Heart right ventricle (tissue), 16 donors: ENCODE data around the gene POU6F2. TPM values are rescaled to one million over a fixed set of nuclear protein-coding genes. Genes with fewer than 3 reads are reported as not detected.

Experiments used
- ATAC-seq, 8 donors: fragments of 200-7000 bp; cut with Tn5 transposase; one replicate each; pipeline ENCODE4 v1.9.1; 2020; ENCODE audit warnings: mild to moderate bottlenecking in 8 of 8, moderate library complexity in 8 of 8, moderate number of reproducible peaks in 1 of 8
- DNase-seq, 2 donors: peaks; one replicate each; pipeline ENCODE4 v3.0.0-alpha.2; 2020
- H3K27ac ChIP-seq, 10 donors: fragments of 200-600 bp; sonication (generic) in 2 of 10; one replicate each; pipeline versions ENCODE4 v1.5.0 to v1.8.0; 2020 to 2022; ENCODE audit warnings: mild to moderate bottlenecking in 3 of 10
- H3K27me3 ChIP-seq, 7 donors: fragments of 200-600 bp; one replicate each; pipeline ENCODE4 v1.8.0; 2021 to 2022; ENCODE audit warnings: mild to moderate bottlenecking in 2 of 7
- H3K36me3 ChIP-seq, 9 donors: fragments of 200-600 bp; sonication (generic) in 1 of 9; one replicate each; pipeline versions ENCODE4 v1.5.0 to v1.8.0; 2020 to 2022; ENCODE audit warnings: mild to moderate bottlenecking in 2 of 9
- H3K4me1 ChIP-seq, 9 donors: fragments of 200-600 bp; sonication (generic) in 1 of 9; one replicate each; pipeline versions ENCODE4 v1.5.0 to v1.8.0; 2020 to 2022; ENCODE audit warnings: mild to moderate bottlenecking in 4 of 9
- H3K4me3 ChIP-seq, 10 donors: fragments of 200-600 bp; sonication (generic) in 2 of 10; one replicate each; pipeline versions ENCODE4 v1.5.0 to v1.8.0; 2020 to 2022; ENCODE audit warnings: mild to moderate bottlenecking in 7 of 10, moderate library complexity in 2 of 10
- H3K9me3 ChIP-seq, 11 donors: fragments of 200-600 bp in 10 of 11; sonication (generic) in 2 of 11; one replicate each; pipeline versions ENCODE4 v1.5.0 to v1.8.0; 2013 to 2022; ENCODE audit warnings: mild to moderate bottlenecking in 2 of 11, control low read depth in 1 of 11, moderate library complexity in 1 of 11
- WGBS, 2 donors: extraction: QIAGEN DNeasy Blood & Tissue Kit; methylation state at CpG; one replicate each; pipeline ENCODE4 v1.1.7; 2013; ENCODE audit warnings: inconsistent platforms in 1 of 2; 5-methylcytosine and 5-hydroxymethylcytosine counted together
- intact Hi-C, 10 donors: fragments of 100-400 bp; cut with DNase I; formaldehyde crosslinking; loops; one replicate each; pipeline versions ENCODE4 v1.11.1 to v1.14.2; 2022
- polyA plus RNA-seq, 2 donors: library from polyadenylated mRNA; stranded (reverse); fragments of 200-250 nt; gene quantifications; one replicate each; pipeline ENCODE4 v1.2.3, GENCODE V29; 2013
- total RNA-seq, 10 donors: library from RNA; stranded (reverse); fragmentation: NEBNext Ultra II Directional in 3 of 10; extraction: Animal tissue kit (Norgen Biotek cat#: 25700) in 3 of 10; gene quantifications; one replicate each; pipeline versions ENCODE4 v1.2.1 to v1.2.4, GENCODE V29; 2021 to 2023
- TF ChIP-seq, protein P1 (sequence below), 9 donors: fragments of 200-600 bp; sonication (generic) in 2 of 9; IDR thresholded peaks; one replicate each; pipeline versions ENCODE4 v1.5.0 to v1.8.0; 2021 to 2022; ENCODE audit warnings: antibody characterized with exemption in 9 of 9, mild to moderate bottlenecking in 5 of 9, moderate library complexity in 1 of 9
- donor health status: Arrhythmogenic right ventricular cardiomyopathy.
- donor health status: ischemic (EF 13 %, LVEDD 7.1; RV severe dilation, severe dysfunction).
- donor health status: healthy with polysubstance abuse.
- donor health status: DM: no; HTN: yes; CAD: no.
- donor health status: DM: no; HTN: no; CAD: no.
- donor health status: ischemic (EF 25% LVEDD 6.9; RV normal size, moderate dysfunction).
- donor health status: ischemic (EF 25% LVEDD 5.7; RV mildly dilated, moderate dysfunction).
- donor health status: healthy.
- donor health status: DM: yes; HTN: yes; CAD: no.
- donor health status: Ischemic cardiomyopathy.
- donor health status: ischemic (EF 35%, LVEDD 5.7; RV mildly dilated, moderate dysfunction).
- donor health status: nonischemic (EF 11% LVEDD 7.7; RV severe dilation, severe dysfunction).
- donor health status: DM: yes; HTN: yes; CAD: no.
- donor health status: PGD.
- donor health status: ischemic (EF 29% LVEDD 5.4; RV normal size, mild dysfunction).
- donor health status: nonischemic (EF 23%, LVEDD 6.1; RV moderate dilation, normal function).

The POU6F2 gene
- total and polyA plus RNA-seq, 12 donors = under 0.01 to 0.83 (median 0.34) TPM

DNA sequence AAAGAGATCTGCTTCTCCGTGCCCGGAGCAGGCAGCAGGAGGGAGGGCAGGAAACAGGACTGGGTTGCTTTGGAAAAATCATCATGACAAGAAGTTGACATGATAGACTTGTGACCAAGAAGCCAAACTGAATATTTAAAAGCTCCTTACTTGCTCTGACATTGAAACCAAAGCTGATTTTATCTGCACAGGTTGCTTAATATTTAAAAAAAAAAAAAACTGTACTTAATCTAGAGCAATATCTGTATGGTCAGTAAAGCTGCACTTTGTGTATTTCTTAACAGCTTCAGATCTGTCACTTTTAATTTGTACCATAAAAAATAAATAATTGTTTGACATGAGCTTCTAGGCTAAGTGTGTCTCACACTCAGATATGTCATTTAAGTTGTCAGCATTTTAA is 490.6 kb downstream of the POU6F2 start:
- no peak overlapping the region for H3K27ac ChIP-seq
- WGBS, 2 donors = 39 to 59% methylated on average over 2 of the region's 2 CpGs
- no peak for DNase-seq
- TF ChIP-seq, protein P1, sequence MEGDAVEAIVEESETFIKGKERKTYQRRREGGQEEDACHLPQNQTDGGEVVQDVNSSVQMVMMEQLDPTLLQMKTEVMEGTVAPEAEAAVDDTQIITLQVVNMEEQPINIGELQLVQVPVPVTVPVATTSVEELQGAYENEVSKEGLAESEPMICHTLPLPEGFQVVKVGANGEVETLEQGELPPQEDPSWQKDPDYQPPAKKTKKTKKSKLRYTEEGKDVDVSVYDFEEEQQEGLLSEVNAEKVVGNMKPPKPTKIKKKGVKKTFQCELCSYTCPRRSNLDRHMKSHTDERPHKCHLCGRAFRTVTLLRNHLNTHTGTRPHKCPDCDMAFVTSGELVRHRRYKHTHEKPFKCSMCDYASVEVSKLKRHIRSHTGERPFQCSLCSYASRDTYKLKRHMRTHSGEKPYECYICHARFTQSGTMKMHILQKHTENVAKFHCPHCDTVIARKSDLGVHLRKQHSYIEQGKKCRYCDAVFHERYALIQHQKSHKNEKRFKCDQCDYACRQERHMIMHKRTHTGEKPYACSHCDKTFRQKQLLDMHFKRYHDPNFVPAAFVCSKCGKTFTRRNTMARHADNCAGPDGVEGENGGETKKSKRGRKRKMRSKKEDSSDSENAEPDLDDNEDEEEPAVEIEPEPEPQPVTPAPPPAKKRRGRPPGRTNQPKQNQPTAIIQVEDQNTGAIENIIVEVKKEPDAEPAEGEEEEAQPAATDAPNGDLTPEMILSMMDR (IDR thresholded peaks at IDR 0.05) = no peak
- intact Hi-C loops = loop anchor here in 6 of 10 donors (5.0 to 10.0 kb wide), 4 partner anchors 533 to 673 kb away; no protein-coding TSS in a partner anchor
- H3K27me3 ChIP-seq = peaks cover 0 to 20% (median 3%) of the 10 kb centered on the region in 7 donors
- no peaks in the 10 kb centered on the region for H3K36me3 ChIP-seq
- H3K9me3 ChIP-seq = no peaks in the 10 kb centered on the region
- ATAC-seq = no peak
- H3K4me1 ChIP-seq = peaks cover 0 to 6% (median 0%) of the 10 kb centered on the region in 9 donors
- H3K4me3 ChIP-seq = no peak overlapping the region

DNA sequence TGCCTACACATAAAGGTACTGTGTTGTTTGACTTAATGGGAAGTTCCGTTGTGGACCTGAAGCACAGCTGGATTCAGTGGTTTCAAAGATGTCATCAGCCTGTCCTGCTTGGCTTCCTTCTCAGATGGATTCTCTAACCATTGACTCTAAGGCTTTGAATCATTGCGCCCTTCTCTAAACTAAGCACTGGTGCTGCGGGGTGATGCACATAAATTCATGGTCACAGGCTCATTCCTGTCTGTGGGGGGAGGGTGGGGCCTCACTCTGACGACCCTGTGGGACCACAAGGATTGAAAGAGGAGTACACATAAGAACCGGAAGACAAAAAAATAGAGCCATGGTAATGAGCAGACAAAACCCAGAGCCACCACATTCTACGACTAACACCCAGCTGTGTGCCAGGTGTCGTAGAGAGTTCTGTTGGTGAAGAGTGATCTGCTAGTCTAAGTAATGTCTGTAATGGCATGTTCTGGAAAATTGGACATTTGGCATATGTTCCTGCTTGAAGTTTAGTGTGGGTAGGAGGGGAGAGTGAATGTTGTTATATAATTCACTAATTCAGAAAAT is 491.2 kb downstream of the POU6F2 start:
- no peak overlapping the region for H3K27ac ChIP-seq
- WGBS, 2 donors = 68 to 78% methylated on average over 7 of the region's 7 CpGs
- no peaks in the 10 kb centered on the region for H3K9me3 ChIP-seq
- intact Hi-C loops = loop anchor here in 6 of 10 donors (5.0 to 10.0 kb wide), 4 partner anchors 534 to 674 kb away; no protein-coding TSS in a partner anchor
- H3K36me3 ChIP-seq = no peaks in the 10 kb centered on the region
- DNase-seq (no peak), ATAC-seq (no peak)
- TF ChIP-seq, protein P1 (IDR thresholded peaks at IDR 0.05) = no peak
- H3K27me3 ChIP-seq = peaks cover 0 to 20% (median 3%) of the 10 kb centered on the region in 7 donors
- H3K4me3 ChIP-seq = no peak overlapping the region
- H3K4me1 ChIP-seq = peaks cover 0 to 6% (median 0%) of the 10 kb centered on the region in 9 donors

DNA sequence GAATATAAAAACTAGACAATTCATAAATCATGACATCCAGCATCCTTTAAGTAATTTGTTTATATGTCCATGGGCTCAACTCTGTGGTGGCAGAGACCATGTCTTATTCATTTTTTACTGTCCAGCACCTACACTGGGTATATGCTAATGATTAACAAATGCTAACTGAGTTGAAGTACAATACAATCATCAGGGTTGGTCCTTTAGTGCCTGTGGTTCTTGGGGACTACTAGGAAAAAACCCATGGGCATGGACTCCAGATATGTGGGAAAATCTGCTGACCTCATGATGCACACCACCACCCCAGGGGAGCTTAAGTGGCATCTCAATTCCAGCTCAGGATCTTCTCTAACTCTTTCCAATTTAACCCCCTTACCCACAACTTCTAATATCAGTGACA is 503.2 kb downstream of the POU6F2 start:
- H3K4me1 ChIP-seq = no peaks in the 10 kb centered on the region
- H3K36me3 ChIP-seq = no peaks in the 10 kb centered on the region
- H3K27ac ChIP-seq = no peak overlapping the region
- TF ChIP-seq, protein P1 (IDR thresholded peaks at IDR 0.05) = no peak
- ATAC-seq = no peak
- H3K4me3 ChIP-seq = no peak overlapping the region
- peaks cover 0 to 10% (median 0%) of the 10 kb centered on the region in 11 donors for H3K9me3 ChIP-seq
- no peak for DNase-seq
- intact Hi-C loops = no loop called here
- peaks cover 0 to 11% (median 2%) of the 10 kb centered on the region in 7 donors for H3K27me3 ChIP-seq

DNA sequence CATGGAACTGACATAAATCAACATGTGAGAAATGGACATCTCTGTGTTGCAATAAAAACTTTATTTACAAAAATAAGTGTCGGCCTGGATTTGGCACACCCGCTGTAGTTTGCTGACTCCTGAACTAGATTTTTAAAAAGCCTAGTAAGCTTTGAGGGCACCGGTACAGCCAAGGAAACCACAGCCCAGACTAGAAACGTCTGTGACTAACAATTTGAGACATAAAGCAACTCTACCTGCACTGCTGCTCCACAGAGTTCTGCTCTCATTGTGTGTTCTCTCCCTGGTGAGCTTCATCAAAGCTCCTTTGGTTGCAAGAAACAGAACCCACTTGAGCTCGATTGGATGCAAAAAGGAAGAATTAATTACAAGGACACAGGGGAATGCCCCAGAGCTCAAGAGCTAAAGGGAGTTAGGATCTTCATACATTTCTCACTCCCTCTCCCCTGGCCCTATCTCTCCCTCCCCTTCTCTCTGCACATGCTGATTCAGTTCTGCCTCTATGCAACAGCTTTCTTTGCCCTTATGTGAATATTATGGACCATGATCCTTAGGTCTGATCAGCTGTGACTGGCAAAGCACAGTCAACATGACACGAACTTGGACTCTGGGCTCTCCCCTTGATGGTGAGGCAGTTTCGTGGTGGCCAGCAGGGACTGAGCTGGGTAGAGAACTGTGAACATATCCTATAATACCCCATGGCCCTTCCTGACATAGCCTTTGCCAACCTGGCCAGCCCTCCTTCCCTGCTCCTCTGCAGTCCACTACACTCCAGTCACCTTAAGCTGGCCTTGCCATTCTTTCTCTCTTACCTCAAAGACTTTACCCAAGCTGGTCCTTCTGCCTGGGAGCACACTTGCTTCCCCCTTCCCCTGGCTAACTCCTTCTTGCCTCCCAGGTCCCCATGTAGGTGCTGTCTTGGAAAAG is 511.0 kb downstream of the POU6F2 start:
- Histone ChIP-seq H3K27me3 (peaks cover 0 to 10% (median 4%) of the 10 kb centered on the region in 7 donors), H3K4me1 (no peaks in the 10 kb centered on the region), H3K27ac (no peak overlapping the region), H3K4me3 (no peak overlapping the region), H3K36me3 (no peaks in the 10 kb centered on the region), H3K9me3 (no peaks in the 10 kb centered on the region)
- intact Hi-C loops = no loop called here
- TF ChIP-seq, protein P1 (IDR thresholded peaks at IDR 0.05) = no peak
- whole genome bisulfite sequencing, 2 donors = 71 to 74% methylated on average over 7 of the region's 7 CpGs
- ATAC-seq = no peak
- DNase-seq = no peak
